Measurements from ENCODE around the gene ETHE1.

ETHE1 gene

DNA sequence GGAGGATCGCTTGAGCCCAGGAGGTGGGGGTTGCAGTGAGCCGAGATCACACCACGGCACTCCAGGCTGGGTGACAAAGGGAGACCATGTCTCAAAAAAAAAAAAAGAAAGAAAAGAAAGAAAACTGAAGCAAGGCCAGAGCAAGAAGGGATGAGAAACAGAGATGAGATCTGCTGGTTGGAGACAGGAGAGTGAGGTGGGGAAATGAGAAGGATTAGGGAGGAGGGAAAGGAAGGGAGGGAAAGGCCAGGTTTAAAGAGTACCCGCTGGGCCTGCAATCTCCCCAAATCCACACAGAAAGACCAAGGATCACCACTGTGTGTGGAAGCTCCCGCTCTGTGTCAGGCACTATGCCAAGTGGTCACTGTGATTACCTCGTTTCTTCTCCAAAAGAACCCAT is 45.3 kb downstream of the ETHE1 start:
- Histone ChIP-seq H3K27me3 (ENCODE audit: low read depth) (no peaks in the 10 kb centered on the region), H3K9me3 (no peaks in the 10 kb centered on the region), H3K36me3 (replicated peaks) (no peaks in the 10 kb centered on the region; the same call in 1 of the 2 replicates), H3K4me3 (no peak overlapping the region), H3K4me1 (no peaks in the 10 kb centered on the region)
- in situ Hi-C loops (cut with MboI; ENCODE audit: low sequenced_read_pairs): no loop called here
- no peak for DNase-seq (ENCODE audit: low spot score in 2 of 2)

DNA sequence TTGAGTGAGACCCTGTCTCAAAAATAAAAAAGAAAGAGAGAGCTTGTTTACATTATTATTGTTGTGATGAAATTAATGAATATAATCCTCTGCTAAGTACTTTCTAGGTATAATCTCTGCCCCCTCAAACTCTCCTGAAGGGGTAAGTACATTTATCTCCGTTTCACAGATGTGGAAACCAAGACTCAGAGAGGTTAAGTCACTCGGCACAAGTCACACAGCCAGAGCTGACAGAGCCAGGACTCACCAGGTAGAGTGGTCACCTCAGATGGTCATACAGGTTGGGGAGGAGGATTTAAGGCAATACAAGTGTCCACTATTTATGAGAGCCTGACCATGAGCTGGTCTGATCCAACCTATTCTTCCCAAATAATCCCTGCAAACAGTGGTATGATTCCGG is 46.4 kb downstream of the ETHE1 start:
- H3K36me3 ChIP-seq (replicated peaks): no peaks in the 10 kb centered on the region; the same call in 1 of the 2 replicates
- H3K9me3 ChIP-seq: no peaks in the 10 kb centered on the region
- in situ Hi-C loops (cut with MboI; ENCODE audit: low sequenced_read_pairs): no loop called here
- H3K27me3 ChIP-seq (ENCODE audit: low read depth): no peaks in the 10 kb centered on the region
- no peaks in the 10 kb centered on the region for H3K4me1 ChIP-seq
- DNase-seq (ENCODE audit: low spot score in 2 of 2): no peak
- no peak overlapping the region for H3K4me3 ChIP-seq

DNA sequence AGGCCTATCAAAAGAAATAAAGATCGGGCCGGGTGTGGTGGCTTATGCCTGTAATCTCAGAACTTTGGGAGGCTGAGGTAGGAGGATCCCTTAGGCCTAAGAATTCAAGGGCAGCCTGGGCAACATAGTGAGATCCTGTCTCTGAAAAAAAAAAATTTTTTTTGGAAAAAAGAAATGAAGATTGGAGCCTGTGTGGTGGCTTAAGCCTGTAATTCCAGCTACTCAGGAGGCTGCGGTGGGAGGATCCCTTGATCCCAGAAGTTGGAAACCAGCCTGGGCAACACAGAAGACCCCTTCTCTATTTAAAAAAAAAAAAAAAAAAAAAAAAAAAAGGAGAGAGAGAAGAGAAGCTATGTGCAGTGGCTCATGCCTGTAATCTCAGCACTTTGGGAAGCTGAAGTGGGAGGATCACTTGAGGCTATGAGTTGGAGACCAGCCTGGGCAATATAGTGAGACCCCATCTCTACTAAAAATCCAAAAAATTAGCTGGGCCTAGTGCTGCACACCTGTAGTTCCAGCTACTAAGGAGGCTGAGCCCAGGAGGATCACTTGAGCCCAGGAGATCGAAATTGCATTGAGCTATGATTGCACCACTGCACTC is 46.9 kb downstream of the ETHE1 start:
- H3K9me3 ChIP-seq: no peaks in the 10 kb centered on the region
- H3K36me3 ChIP-seq (replicated peaks): no peaks in the 10 kb centered on the region; the same call in 1 of the 2 replicates
- no peaks in the 10 kb centered on the region for H3K27me3 ChIP-seq (ENCODE audit: low read depth)
- in situ Hi-C loops (cut with MboI; ENCODE audit: low sequenced_read_pairs): no loop called here
- H3K4me3 ChIP-seq: no peak overlapping the region
- H3K4me1 ChIP-seq: no peaks in the 10 kb centered on the region
- no peak for DNase-seq (ENCODE audit: low spot score in 2 of 2)

DNA sequence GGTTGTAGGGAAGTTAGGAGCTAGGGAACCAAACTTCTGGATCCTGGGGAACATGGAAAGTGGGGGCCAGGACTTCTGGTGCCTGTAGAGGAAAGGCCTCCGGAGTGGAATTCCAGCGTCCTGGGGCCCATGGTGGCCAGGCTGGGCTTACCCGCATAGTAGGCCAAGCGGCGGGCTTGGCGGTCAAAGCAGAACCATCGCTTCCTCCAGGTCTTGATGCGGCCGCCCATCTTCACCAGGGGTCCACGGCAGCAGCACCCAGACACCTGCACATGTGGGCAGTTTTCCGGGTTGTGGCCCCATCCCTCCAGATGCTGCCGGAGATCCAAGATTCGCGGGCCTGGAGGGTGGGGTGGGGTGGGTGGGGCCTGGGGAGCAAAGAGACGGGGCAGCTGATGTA is 47.8 kb downstream of the ETHE1 start:
- DNase-seq (ENCODE audit: low spot score in 2 of 2): no peak
- H3K36me3 ChIP-seq (replicated peaks): no peaks in the 10 kb centered on the region; the same call in 1 of the 2 replicates
- no peaks in the 10 kb centered on the region for H3K9me3 ChIP-seq
- in situ Hi-C loops (cut with MboI; ENCODE audit: low sequenced_read_pairs): no loop called here
- H3K4me3 ChIP-seq: no peak overlapping the region
- H3K4me1 ChIP-seq: no peaks in the 10 kb centered on the region
- H3K27me3 ChIP-seq (ENCODE audit: low read depth): no peaks in the 10 kb centered on the region

DNA sequence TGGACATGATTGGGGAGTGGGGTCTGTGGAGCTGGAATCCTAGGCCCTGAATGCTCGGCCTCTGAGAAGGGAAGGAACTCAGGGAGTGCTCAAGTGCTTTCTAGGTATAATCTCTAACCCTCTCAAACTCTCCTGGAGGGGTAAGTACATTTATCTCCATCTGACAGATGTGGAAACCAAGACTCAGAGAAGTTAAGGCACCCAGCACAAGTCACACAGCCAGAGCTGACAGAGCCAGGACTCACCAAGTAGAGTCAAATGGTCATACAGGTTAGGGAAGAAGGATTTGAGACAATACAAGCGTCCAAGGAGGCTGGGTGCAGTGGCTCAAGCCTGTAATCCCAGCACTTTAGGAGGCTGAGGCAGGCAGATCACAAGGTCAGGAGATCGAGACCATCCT is 48.7 kb downstream of the ETHE1 start:
- H3K4me1 ChIP-seq: no peaks in the 10 kb centered on the region
- H3K36me3 ChIP-seq (replicated peaks): no peaks in the 10 kb centered on the region; the same call in 1 of the 2 replicates
- no peaks in the 10 kb centered on the region for H3K27me3 ChIP-seq (ENCODE audit: low read depth)
- in situ Hi-C loops (cut with MboI; ENCODE audit: low sequenced_read_pairs): no loop called here
- no peaks in the 10 kb centered on the region for H3K9me3 ChIP-seq
- H3K4me3 ChIP-seq: no peak overlapping the region
- DNase-seq (ENCODE audit: low spot score in 2 of 2): no peak

DNA sequence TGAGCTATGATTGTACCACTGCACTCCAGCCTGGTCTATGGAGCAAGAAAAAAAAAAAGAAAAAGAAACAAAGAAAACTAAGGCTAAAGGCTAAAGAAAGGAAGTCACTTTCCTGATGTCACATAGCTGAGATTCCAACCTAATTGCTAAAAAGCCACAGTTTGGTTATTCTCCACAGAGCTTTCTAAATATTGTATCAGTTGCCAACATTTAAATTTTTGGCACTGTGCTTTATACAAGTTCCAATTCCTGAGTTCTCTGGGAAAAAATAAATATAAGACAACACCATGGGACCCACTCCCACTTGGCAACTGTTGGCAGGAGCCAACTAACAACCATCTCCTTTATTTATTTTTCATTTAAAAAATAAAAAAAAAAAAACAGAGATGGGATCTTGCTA is 50.4 kb downstream of the ETHE1 start:
- H3K36me3 ChIP-seq (replicated peaks): no peaks in the 10 kb centered on the region; the same call in 1 of the 2 replicates
- H3K4me3 ChIP-seq: no peak overlapping the region
- DNase-seq (ENCODE audit: low spot score in 2 of 2): no peak
- no peaks in the 10 kb centered on the region for H3K9me3 ChIP-seq
- no peaks in the 10 kb centered on the region for H3K4me1 ChIP-seq
- in situ Hi-C loops (cut with MboI; ENCODE audit: low sequenced_read_pairs): no loop called here
- no peaks in the 10 kb centered on the region for H3K27me3 ChIP-seq (ENCODE audit: low read depth)

DNA sequence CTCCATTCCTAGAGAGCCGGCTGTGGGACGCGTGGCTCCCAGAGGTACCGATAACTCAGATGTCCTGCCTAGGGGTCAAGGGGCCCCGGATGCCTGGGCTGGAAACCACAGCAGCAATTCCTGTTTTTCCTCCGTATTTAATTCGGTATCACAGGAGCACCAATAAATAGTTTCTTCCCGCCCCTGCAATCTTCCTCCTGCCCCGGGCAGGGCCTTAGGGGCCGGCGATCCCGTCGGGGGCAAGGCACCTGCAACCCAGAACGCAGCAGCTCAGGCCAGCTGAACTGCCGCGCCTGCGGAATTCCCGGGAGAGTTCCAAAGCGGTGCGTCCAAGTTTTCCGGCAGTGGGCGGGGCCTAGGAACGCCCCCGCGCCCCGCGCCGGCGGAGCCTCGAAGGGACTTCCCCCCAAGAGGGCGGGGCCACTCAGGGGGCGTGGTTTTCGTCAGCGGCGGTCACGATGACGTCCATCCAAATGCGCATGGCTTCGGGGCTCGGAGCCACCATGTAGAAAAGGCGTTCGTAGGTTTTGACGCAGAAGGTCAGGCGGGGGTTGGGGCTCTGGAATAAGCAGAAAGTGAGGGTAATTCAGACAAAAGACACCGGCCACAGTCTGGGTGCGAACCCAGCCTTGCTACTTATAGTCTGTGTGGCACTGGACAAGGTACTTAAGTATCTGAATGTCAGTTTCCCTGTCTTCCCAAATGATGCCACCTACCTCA is 51.9 kb downstream of the ETHE1 start:
- in situ Hi-C loops (cut with MboI; ENCODE audit: low sequenced_read_pairs): no loop called here
- no peaks in the 10 kb centered on the region for H3K4me1 ChIP-seq
- no peaks in the 10 kb centered on the region; the same call in 1 of the 2 replicates for H3K36me3 ChIP-seq (replicated peaks)
- peak in 1 of 2 experiments; percentile 21 for DNase-seq (ENCODE audit: low spot score in 2 of 2)
- H3K27me3 ChIP-seq (ENCODE audit: low read depth): no peaks in the 10 kb centered on the region
- no peak overlapping the region for H3K4me3 ChIP-seq
- H3K9me3 ChIP-seq: no peaks in the 10 kb centered on the region

DNA sequence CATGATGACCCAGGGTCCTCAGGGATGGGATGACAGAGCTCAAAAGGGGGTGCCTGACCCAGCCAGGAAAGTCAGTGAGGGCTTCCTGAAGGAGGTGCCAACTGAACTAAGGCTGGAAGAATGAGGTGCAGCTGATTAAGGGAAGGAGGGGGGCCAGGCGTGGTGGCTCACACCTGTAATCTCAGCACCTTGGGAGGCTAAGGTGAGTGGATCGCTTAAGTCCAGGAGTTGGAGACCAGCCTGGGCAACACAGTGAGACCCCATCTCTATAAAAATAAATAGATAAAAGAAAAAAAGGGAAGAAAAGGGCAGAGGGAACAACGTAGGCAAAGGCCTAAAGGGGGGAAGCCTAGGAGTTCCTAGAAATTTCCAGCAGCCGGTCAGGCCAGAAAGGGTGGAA is 52.5 kb downstream of the ETHE1 start:
- no peak for DNase-seq (ENCODE audit: low spot score in 2 of 2)
- no peaks in the 10 kb centered on the region; the same call in 1 of the 2 replicates for H3K36me3 ChIP-seq (replicated peaks)
- no peak overlapping the region for H3K4me3 ChIP-seq
- H3K9me3 ChIP-seq: no peaks in the 10 kb centered on the region
- no peaks in the 10 kb centered on the region for H3K4me1 ChIP-seq
- in situ Hi-C loops (cut with MboI; ENCODE audit: low sequenced_read_pairs): no loop called here
- H3K27me3 ChIP-seq (ENCODE audit: low read depth): no peaks in the 10 kb centered on the region

DNA sequence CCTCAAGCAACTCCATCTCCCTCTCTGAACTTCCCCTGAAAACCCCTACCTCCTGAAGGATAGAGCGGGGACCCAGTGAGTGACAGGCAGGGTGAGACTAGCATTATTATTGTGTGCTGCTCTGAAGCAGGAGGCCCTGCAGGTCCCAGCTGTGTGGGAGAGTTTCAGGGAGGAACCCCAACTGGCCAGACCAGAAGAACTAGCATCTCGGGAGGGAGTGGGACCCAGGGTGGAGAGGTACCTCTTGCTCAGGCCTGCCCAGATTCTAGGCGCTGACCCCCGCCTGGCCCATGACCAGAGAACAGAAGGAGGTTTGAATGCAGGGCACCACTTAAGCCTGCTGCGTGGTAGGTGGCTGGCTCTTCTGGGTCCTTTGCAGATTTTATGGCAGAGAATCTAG is 55.9 kb downstream of the ETHE1 start:
- in situ Hi-C loops (cut with MboI; ENCODE audit: low sequenced_read_pairs): no loop called here
- H3K36me3 ChIP-seq (replicated peaks): no peaks in the 10 kb centered on the region
- no peaks in the 10 kb centered on the region for H3K27me3 ChIP-seq (ENCODE audit: low read depth)
- no peak overlapping the region for H3K4me3 ChIP-seq
- DNase-seq (ENCODE audit: low spot score in 2 of 2): no peak
- H3K4me1 ChIP-seq: peaks cover 5% of the 10 kb centered on the region; the same call in 1 of the 2 replicates
- no peaks in the 10 kb centered on the region for H3K9me3 ChIP-seq

DNA sequence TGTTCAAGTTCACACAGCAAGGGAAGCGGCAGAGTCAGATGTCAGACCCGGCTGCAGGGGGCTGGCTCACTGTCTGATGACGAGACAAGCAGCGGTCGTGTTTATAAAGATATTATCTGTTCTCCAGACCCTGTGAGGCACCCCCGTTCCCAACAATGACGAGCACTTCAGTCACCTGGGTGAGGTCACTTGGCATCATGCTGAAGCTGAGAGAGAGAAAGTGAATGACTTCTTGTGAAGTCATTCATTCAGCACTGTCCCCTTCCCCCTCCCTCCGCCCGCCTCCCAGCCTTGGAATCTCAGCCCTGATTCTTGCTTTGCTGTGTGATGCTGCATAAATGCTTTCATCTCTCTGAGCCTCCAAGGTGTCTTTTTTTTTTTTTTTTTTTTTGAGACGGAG is 56.7 kb downstream of the ETHE1 start:
- in situ Hi-C loops (cut with MboI; ENCODE audit: low sequenced_read_pairs): no loop called here
- no peaks in the 10 kb centered on the region for H3K36me3 ChIP-seq (replicated peaks)
- no peaks in the 10 kb centered on the region for H3K27me3 ChIP-seq (ENCODE audit: low read depth)
- DNase-seq (ENCODE audit: low spot score in 2 of 2): no peak
- H3K4me3 ChIP-seq: no peak overlapping the region
- peaks cover 5% of the 10 kb centered on the region; the same call in 1 of the 2 replicates for H3K4me1 ChIP-seq
- no peaks in the 10 kb centered on the region for H3K9me3 ChIP-seq

DNA sequence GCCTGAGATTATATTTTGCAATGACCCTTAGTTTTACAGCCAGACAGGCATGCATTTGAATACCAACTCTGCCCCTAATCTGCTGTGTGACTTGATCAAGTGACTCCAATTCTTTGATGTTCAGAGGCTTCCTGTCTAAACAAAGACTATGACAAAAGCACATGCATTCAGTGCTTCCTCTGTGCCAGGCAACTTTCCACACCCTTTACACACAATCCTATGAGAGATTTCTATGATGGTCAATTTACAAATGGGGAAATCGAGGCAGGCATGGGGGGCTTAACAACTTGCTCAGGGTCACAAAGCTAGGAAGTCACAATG is 57.9 kb downstream of the ETHE1 start:
- Histone ChIP-seq H3K9me3 (no peaks in the 10 kb centered on the region), H3K27me3 (ENCODE audit: low read depth) (no peaks in the 10 kb centered on the region), H3K4me1 (peaks cover 8% of the 10 kb centered on the region; the same call in 1 of the 2 replicates), H3K36me3 (replicated peaks) (no peaks in the 10 kb centered on the region), H3K4me3 (no peak overlapping the region)
- in situ Hi-C loops (cut with MboI; ENCODE audit: low sequenced_read_pairs): no loop called here
- no peak for DNase-seq (ENCODE audit: low spot score in 2 of 2)

DNA sequence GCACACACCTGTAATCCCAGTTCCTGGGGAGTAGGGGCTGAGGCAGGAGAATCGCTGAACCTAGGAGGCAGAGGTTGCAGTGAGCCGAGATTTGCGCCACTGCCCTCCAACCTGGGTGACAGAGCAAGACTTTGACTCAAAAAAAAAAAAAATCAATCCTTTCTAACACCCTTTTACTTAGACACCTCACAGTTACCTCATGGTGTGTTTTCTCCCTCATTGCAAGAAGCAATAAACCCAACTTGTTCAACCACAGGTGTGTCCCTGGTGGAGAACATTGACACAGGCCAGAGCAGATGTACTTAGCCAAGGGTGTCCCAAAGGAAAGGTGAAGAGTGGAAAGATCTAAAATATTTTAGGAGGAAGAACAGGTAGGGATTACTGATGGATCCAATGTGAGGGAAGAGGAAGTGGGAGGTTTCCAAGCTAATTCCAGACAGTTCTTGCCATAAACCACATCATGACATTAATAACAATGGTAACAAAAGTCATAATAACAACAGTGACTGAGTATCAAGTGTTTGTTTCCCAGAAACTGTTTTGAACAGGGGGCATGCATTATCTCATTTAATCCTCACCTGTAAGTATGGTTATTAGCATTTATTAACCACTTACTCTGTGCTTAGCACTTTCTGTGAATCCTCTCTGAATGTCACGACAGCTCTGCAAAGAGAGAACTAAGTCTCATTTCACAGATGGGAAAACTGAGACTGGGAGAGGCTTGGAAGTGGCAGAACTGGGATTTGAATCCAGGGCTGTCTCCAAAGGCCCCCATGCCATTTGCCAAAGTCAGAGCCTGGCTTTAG is 58.4 kb downstream of the ETHE1 start:
- Histone ChIP-seq H3K4me3 (no peak overlapping the region), H3K4me1 (peaks cover 8% of the 10 kb centered on the region; the same call in 1 of the 2 replicates), H3K36me3 (replicated peaks) (no peaks in the 10 kb centered on the region), H3K9me3 (no peaks in the 10 kb centered on the region), H3K27me3 (ENCODE audit: low read depth) (no peaks in the 10 kb centered on the region)
- DNase-seq (ENCODE audit: low spot score in 2 of 2): no peak
- in situ Hi-C loops (cut with MboI; ENCODE audit: low sequenced_read_pairs): no loop called here

DNA sequence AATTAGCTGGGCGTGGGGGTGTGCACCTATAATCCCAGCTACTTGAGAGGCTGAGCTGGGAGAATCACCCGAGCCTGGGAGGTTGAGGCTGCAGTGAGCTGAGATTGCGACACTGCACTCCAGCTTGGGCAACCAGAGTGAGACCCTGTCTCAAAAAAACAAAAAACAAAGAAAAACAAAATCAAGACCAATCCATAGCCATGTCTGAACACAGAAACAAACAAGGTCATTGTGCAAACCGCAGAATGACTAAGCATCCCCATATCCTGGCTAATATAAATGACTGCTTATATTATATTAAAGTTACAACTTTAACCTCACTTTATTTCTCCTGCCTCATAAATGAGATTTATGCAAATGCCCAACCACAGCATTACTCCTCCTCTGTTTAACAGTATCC is 59.3 kb downstream of the ETHE1 start:
- Histone ChIP-seq H3K4me1 (peaks cover 12% of the 10 kb centered on the region; the same call in 1 of the 2 replicates), H3K36me3 (replicated peaks) (no peaks in the 10 kb centered on the region), H3K4me3 (no peak overlapping the region), H3K27me3 (ENCODE audit: low read depth) (no peaks in the 10 kb centered on the region), H3K9me3 (no peaks in the 10 kb centered on the region)
- DNase-seq (ENCODE audit: low spot score in 2 of 2): no peak
- in situ Hi-C loops (cut with MboI; ENCODE audit: low sequenced_read_pairs): no loop called here

DNA sequence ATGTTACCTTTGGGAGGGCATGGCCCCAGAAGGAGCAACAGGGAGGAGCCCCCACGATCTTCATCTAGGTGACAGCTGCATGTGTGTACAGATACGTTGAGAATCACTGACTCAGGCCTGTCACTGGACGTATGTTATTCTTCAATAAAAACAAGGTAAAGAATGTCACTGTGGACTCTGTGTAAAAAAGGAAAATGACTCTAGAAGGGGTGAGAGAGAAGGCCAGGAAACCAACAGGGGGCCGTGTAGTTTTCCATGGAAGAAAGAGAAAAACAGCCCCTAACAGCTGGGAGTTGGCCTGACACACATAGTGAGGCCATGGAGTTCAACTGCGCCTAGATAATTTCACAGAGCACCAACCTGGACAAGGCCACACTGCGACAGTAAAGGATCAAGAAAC is 59.7 kb downstream of the ETHE1 start:
- Histone ChIP-seq H3K9me3 (no peaks in the 10 kb centered on the region), H3K4me3 (no peak overlapping the region), H3K27me3 (ENCODE audit: low read depth) (no peaks in the 10 kb centered on the region), H3K4me1 (peaks cover 14% of the 10 kb centered on the region; the same call in 1 of the 2 replicates), H3K36me3 (replicated peaks) (no peaks in the 10 kb centered on the region)
- DNase-seq (ENCODE audit: low spot score in 2 of 2): no peak
- in situ Hi-C loops (cut with MboI; ENCODE audit: low sequenced_read_pairs): no loop called here

Data from HAP-1 (cell line).